Esophagus muscularis mucosa (tissue), 3 donors: ENCODE data around the gene E2F7.

Experiments used
- CTCF ChIP-seq, 3 experiments: fragments of 200-600 bp in 2 of 3; fragments of 450-650 bp in 1 of 3; sonication (generic) in 2 of 3; IDR thresholded peaks; one replicate each; pipeline ENCODE4 v1.5.1; 2017 to 2019; ENCODE audit warnings: antibody characterized with exemption in 3 of 3, mild to moderate bottlenecking in 2 of 3, moderate library complexity in 1 of 3
- POLR2A ChIP-seq: fragments of 450-650 bp; IDR thresholded peaks from one replicate; pipeline ENCODE4 v1.6.1; 2017; ENCODE audit warnings: antibody characterized with exemption, moderate library complexity, mild to moderate bottlenecking, low read depth
- POLR2AphosphoS5 ChIP-seq, 2 donors: sonication (generic); formaldehyde crosslinking; IDR thresholded peaks; one replicate each; pipeline ENCODE4 v1.6.1; 2017; ENCODE audit warnings: antibody characterized with exemption in 2 of 2

GRCh38 chr12:77102691-77103090 lies 37.3 kb upstream of the E2F7 start:
- TF ChIP-seq CTCF (IDR thresholded peaks at IDR 0.05) (no peak), POLR2AphosphoS5 (IDR thresholded peaks at IDR 0.05) (no peak), POLR2A (no peak)
